Lower leg skin (tissue), 3 donors: ENCODE data around the gene GTPBP4.

Source experiments
- CTCF ChIP-seq, 3 donors: fragments of 450-650 bp; IDR thresholded peaks; one replicate each; pipeline ENCODE4 v1.5.1; 2016; ENCODE audit warnings: antibody characterized with exemption in 3 of 3, mild to moderate bottlenecking in 3 of 3, moderate library complexity in 2 of 3
- POLR2A ChIP-seq, 2 donors: fragments of 450-650 bp; IDR thresholded peaks; one replicate each; pipeline ENCODE4 v1.6.1; 2016 to 2017; ENCODE audit warnings: antibody characterized with exemption in 2 of 2, mild to moderate bottlenecking in 1 of 2, moderate library complexity in 1 of 2

- TF ChIP-seq CTCF (IDR thresholded peaks at IDR 0.05) (no peak), POLR2A (IDR thresholded peaks at IDR 0.05) (no peak)
These were observed 2.0 kb upstream of the GTPBP4 start for GRCh38 chr10:986137-986825.
